Pancreas (tissue), 10 donors: ENCODE measurements around the gene APOA1. TPM values are rescaled to one million over a fixed set of nuclear protein-coding genes. Genes with fewer than 3 reads are reported as not detected.

Source experiments
- ATAC-seq, 4 donors: fragments of 200-7000 bp; cut with Tn5 transposase; one replicate each; pipeline versions ENCODE4 v1.8.0 to v1.9.1; 2020; ENCODE audit warnings: mild to moderate bottlenecking in 4 of 4, moderate library complexity in 4 of 4
- DNase-seq, 6 donors: peaks; one replicate each; pipeline ENCODE4 v3.0.0-alpha.2; 2020
- FAIRE-seq: peaks from 2 replicates; lab custom pipeline; 2012; peaks lifted over from hg19 to GRCh38; lab: Jason Lieb, UNC
- H3K27ac ChIP-seq, 4 donors: fragments of 200-600 bp; sonication (generic); 1 replicate in 3 of 4; 2 replicates in 1 of 4; pipeline versions ENCODE4 v1.5.0 to v1.8.0; 2020
- H3K27me3 ChIP-seq, 4 donors: fragments of 200-600 bp; one replicate each; pipeline ENCODE4 v1.8.0; 2021
- H3K36me3 ChIP-seq, 3 donors: fragments of 200-600 bp; sonication (generic) in 1 of 3; one replicate each; pipeline versions ENCODE4 v1.5.0 to v1.8.0; 2020 to 2021
- H3K4me1 ChIP-seq, 3 donors: fragments of 200-600 bp; one replicate each; pipeline ENCODE4 v1.8.0; 2021
- H3K4me3 ChIP-seq, 4 donors: fragments of 200-600 bp; sonication (generic) in 2 of 4; one replicate each; pipeline versions ENCODE4 v1.5.0 to v1.8.0; 2020 to 2021
- H3K9me3 ChIP-seq, 4 donors: fragments of 200-600 bp; one replicate each; pipeline ENCODE4 v1.8.0; 2021
- CTCF ChIP-seq, 4 donors: fragments of 200-600 bp; sonication (generic) in 3 of 4; IDR thresholded peaks; one replicate each; pipeline versions ENCODE4 v1.5.0 to v1.8.0; 2021; ENCODE audit warnings: antibody characterized with exemption in 4 of 4
- WGBS, 2 donors: extraction: QIAGEN DNeasy Blood & Tissue Kit; methylation state at CpG; one replicate each; pipeline ENCODE4 v1.1.7; 2013; 5-methylcytosine and 5-hydroxymethylcytosine counted together
- intact Hi-C, 3 donors: fragments of 100-400 bp; cut with DNase I; formaldehyde crosslinking; loops; one replicate each; pipeline versions ENCODE4 v1.11.1 to v1.14.2; 2022
- polyA plus RNA-seq, 2 donors: library from polyadenylated mRNA; stranded (reverse); fragments of 200-250 nt; gene quantifications; one replicate each; pipeline ENCODE4 v1.2.3, GENCODE V29; 2013
- total RNA-seq, 6 donors: library from RNA; stranded (reverse); fragmentation: NEBNext Ultra II Directional in 4 of 6; extraction: Animal tissue kit (Norgen Biotek cat#: 25700) in 4 of 6; gene quantifications; one replicate each; pipeline versions ENCODE4 v1.2.1 to v1.2.4, GENCODE V29; 2021 to 2023
- donor health status: healthy with polysubstance abuse.
- donor health status: DM: no; HTN: no; CAD: no; lungs with moderate emphysema.
- donor health status: DM: no; HTN: no; CAD: no.
- donor health status: control.
- donor health status: control.
- donor health status: Bipolar disorder and iron deficiency.
- donor health status: DM: yes; HTN: yes; CAD: no.
- donor health status: DM: no; HTN: no; CAD: no.
- donor health status: DM: no; HTN: no; CAD: no.
- donor health status: DM: yes; HTN: yes; CAD: no.

Gene APOA1
- total and polyA plus RNA-seq, 8 donors: 0.16 to 5.2 (median 1.0) TPM; not detected in 3

- intact Hi-C loops: loop anchor here in 1 of 3 donors (5.0 to 10.0 kb wide), 2 partner anchors 39 to 311 kb away; no protein-coding TSS in a partner anchor
- Histone ChIP-seq H3K4me3 (no peak overlapping the region), H3K9me3 (no peaks in the 10 kb centered on the region), H3K4me1 (peaks cover 19 to 20% (median 19%) of the 10 kb centered on the region in 3 donors), H3K36me3 (no peaks in the 10 kb centered on the region), H3K27ac (no peak overlapping the region), H3K27me3 (no peaks in the 10 kb centered on the region)
- DNase-seq (no peak), FAIRE-seq (no peak), ATAC-seq (peak in 3 of 4 donors; percentile 17 to 60 (median 59))
- 92 to 97% methylated on average over 1 of the region's 1 CpG for WGBS, 2 donors
- TF ChIP-seq CTCF (IDR thresholded peaks at IDR 0.05): no peak
These were observed 43.7 kb downstream of the APOA1 start for GRCh38 chr11:116793772-116794097.

DNA sequence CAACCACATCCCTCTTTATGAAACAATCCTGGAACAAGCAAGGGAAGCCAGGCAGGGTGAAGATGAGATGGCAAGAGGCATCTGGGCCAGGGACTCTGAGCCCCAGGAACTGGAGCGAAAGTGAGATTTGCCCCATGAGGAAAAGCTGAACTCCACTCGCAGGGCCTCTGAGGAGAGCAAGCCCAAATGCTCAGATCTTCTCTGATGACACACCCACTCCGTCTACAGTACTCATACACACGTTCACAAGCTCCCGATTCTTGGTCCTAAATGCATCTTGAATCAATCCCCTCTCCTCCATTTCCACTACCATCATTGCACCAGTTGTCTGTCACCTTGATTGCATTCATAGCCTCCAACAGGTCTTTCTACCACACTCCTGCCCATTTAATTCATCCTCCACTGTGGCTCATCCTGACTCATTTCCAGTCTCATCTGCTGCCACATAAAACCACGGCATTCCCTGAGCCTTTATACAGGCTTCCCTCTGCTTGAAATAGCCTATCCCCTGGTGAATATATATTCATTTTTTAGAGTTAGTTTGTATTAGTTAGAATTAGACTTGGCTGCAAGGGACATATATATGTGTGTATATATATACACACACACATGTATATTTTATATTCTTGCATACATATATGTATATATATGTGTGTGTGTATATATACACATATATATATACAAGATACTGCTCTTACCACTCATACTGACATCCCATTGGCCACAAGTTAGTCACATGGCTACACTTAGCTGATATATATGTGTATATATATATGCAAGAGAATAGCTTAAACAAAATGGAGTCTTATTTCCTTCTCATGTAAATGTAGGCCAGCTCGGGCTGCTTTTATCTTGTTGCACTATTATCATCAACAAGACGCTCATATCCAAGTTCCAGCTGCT lies 44.3 kb downstream of the APOA1 start:
- Histone ChIP-seq H3K27ac (no peak overlapping the region), H3K4me1 (peaks cover 18 to 22% (median 19%) of the 10 kb centered on the region in 3 donors), H3K27me3 (no peaks in the 10 kb centered on the region), H3K9me3 (no peaks in the 10 kb centered on the region), H3K36me3 (no peaks in the 10 kb centered on the region), H3K4me3 (no peak overlapping the region)
- DNase-seq: no peak
- FAIRE-seq: no peak
- intact Hi-C loops: loop anchor here in 1 of 3 donors (5.0 to 10.0 kb wide), 2 partner anchors 39 to 312 kb away; no protein-coding TSS in a partner anchor
- ATAC-seq: no peak
- no peak for TF ChIP-seq CTCF (IDR thresholded peaks at IDR 0.05)
- WGBS, 2 donors: 65 to 72% methylated on average over 8 of the region's 8 CpGs

- intact Hi-C loops: loop anchor here in 1 of 3 donors (5.0 to 10.0 kb wide), 2 partner anchors 40 to 312 kb away; no protein-coding TSS in a partner anchor
- Histone ChIP-seq H3K27me3 (no peaks in the 10 kb centered on the region), H3K9me3 (no peaks in the 10 kb centered on the region), H3K27ac (no peak overlapping the region), H3K36me3 (no peaks in the 10 kb centered on the region), H3K4me3 (no peak overlapping the region), H3K4me1 (peaks cover 11 to 16% (median 14%) of the 10 kb centered on the region in 3 donors)
- ATAC-seq: peak in 1 of 4 donors; percentile 12
- WGBS, 2 donors: 65 to 67% methylated on average over 8 of the region's 8 CpGs
- peak in 1 of 6 donors; percentile 37 for DNase-seq
- no peak for FAIRE-seq
- TF ChIP-seq CTCF (IDR thresholded peaks at IDR 0.05): no peak
These were observed 45.1 kb downstream of the APOA1 start for GRCh38 chr11:116792144-116792868.

DNA sequence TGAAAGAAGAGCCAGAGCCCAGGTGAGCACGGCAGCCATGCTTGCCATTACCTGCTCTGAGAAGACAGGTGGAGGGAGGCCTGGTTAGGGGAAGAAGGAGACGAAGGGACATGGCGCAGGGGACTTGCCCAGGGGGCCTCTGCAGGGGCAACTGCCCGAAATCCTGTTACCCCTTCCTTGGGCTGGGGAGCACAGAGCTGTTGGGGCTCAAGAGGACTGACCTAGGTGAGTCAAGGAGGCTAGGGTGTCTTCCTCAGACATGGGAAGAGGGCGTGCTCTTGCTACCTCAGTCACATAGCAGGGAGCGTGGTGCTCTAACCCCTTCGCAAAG lies 45.6 kb downstream of the APOA1 start, which contains the start of gene APOA5:
Gene APOA5, minus strand, starts transcription at position 67 of the 331 bp plus-strand sequence. Its CDS starts 19 bp downstream, at position 48.
- intact Hi-C loops: loop anchor here in 1 of 3 donors (5.0 to 10.0 kb wide), 2 partner anchors 41 to 313 kb away; no protein-coding TSS in a partner anchor
- FAIRE-seq (no peak), DNase-seq (no peak), ATAC-seq (no peak)
- TF ChIP-seq CTCF (IDR thresholded peaks at IDR 0.05): no peak
- H3K36me3 ChIP-seq: no peaks in the 10 kb centered on the region
- no peak within 1 kb of the TSS for H3K4me3 ChIP-seq
- H3K4me1 ChIP-seq: peaks cover 13 to 21% (median 14%) of the 10 kb centered on the region in 3 donors
- H3K9me3 ChIP-seq: no peaks in the 10 kb centered on the region
- H3K27me3 ChIP-seq: no peaks in the 10 kb centered on the region
- H3K27ac ChIP-seq: no peak within 1 kb of the TSS
- 90 to 98% methylated on average over 7 of the region's 7 CpGs for WGBS, 2 donors
